ENCODE results near the gene DNAAF1.
"Not testable (repeated sequence)": the region's sequence is repeated elsewhere in the genome, so short reads cannot be mapped to it uniquely, and the experiment has no call there.

Gene DNAAF1

DNA sequence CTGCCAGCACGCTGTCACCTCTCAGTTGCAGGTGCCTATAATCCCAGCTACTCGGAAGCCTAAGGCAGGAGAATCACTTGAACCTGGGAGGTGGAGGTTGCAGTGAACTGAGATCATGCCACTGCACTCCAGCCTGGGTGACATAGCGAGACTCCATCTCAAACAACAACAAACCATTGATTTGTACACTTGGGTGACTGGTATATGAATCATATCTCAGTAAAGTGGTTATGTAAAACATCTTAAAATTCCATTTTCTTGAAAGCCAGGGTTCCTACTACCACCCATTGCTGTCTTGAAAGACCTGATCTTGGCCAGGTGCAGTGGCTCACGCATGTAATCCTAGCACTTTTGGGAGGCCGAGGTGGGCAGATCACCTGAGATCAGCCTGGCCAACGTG, 60.0 kb downstream of the DNAAF1 start:
- DNase-seq (ENCODE audit: extremely low read depth in 1 of 2, low read depth in 1 of 2): not testable (repeated sequence)

DNA sequence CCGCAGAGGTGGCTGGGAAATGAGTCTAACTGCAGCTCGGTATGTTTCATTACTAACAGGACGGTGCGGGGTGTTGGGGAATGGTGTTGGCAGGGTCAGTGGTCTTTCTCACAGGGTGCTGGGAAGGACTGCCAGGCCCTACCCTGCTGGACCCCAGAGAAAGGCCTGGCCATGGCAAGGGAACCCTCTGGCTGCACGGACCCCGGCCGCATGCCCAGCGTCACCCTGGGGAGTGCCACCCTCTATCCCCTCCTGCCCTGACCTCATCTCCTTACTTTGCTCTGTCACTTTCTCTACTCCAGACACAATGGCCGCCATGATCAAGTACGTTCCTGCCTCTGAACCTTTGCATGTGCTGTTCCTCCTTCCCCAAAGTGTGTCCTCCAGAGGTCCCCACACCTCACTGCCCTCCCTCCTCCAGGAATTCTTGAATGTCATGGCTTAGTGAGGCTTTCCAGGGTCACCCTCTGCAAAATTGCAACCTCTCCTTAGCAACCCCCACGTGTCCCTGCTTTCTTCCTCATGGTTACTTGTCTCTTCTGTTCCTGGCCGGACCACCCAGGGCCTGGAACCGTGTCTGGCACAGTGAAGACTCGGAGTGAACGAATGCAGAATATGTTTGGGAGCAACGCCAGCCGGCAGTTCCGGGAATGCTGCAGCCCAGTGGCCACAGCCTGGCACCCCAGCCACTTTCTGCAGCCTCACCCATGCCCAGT, 61.0 kb downstream of the DNAAF1 start:
- DNase-seq (ENCODE audit: extremely low read depth in 1 of 2, low read depth in 1 of 2): no peak

DNA sequence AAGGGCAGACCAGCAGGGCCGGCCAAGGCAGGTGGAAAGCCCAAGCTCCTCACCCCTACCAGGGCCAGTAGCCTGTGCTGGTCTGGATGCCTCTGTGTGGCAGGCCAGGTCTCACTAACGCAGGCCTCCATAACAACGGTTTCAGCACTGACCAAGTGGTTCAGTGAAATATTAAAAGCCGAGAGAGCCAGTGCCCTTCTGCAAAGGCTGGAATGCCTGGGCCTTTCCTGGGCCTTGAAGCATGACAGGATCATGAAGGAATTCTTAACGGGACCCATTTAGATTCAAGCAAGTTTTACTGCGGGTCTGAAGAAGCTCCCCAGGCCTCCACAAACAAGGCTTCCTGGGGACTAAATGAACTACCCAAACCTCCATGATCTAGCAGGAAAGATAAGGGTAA, 62.1 kb downstream of the DNAAF1 start:
- no peak for DNase-seq (ENCODE audit: extremely low read depth in 1 of 2, low read depth in 1 of 2)

DNA sequence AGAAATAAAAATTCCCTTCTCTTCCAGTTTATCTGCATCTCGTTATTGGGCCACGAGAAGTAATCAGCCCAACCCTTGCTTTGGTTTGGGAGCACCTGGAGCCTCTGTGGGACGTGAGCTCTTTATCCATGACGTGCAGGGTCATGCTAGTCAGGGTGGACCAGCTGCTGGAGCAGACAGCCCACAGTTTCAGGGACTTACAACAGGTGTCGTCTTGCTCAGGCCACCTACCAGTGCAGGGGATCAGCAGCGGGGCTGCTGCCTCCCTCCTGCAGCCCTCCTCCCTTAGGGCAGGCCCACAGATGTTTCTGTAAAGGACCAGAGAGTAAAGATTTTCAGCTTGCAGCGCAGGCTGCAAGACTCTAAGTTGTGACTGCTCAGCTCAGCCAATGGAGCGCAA, 62.8 kb downstream of the DNAAF1 start:
- no peak for DNase-seq (ENCODE audit: extremely low read depth in 1 of 2, low read depth in 1 of 2)

DNA sequence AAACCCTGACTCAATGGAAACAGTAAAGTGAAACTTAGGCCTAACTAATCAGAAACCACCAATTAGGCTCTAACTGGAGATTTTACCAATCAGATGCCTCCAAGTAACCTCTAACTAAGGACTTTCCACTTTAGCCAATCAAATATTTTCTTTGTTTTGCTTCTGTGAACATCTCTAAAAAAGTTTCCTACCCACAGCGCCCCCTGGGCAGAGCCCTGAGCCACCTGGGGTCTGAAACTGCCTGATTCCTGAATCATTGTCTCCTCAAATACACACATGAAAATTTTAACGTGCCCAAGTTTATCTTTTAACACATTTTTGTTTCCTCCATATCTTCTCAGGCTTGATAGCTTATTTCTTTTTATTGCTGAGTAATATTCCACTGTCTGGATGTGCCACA, 64.9 kb downstream of the DNAAF1 start:
- DNase-seq (ENCODE audit: extremely low read depth in 1 of 2, low read depth in 1 of 2): no peak

DNA sequence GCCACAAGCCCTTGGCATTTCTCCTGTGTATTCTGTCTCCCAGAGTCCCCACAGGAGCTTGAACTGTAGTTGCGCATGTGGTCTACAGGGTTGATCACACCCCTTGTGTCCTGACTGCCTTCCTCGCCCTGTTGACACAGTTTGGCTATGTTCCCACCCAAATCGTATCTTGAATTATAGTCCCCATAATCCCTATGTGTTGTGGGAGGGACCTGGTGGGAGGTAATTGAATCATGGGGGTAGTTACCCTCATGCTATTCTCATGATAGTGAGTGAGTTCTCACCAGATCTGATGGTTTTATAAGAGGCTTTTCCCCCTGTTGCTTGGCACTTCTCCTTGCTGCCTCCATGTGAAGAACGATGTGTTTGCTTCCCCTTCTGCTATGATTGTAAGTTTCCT, 67.0 kb downstream of the DNAAF1 start:
- no peak for DNase-seq (ENCODE audit: extremely low read depth in 1 of 2, low read depth in 1 of 2)

DNA sequence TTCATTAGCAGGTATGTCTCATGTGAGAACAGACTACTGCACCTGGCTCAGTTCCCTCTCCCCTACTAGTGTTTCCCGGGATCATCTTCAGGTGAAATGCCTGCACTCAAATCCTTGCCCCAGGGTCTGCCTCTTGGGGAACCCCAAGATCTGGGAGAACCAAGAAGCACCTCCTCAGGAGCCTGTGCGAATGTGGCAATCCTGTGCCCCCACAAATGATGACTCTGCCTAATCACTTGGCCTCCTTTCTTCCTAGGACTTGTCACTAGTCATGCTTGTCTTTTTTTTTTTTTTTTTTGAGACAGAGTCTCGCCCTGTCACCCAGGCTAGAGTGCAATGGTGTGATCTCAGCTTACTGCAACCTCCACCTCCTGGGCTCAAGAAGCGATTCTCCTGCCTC, 67.5 kb downstream of the DNAAF1 start:
- DNase-seq (ENCODE audit: extremely low read depth in 1 of 2, low read depth in 1 of 2): no peak

DNA sequence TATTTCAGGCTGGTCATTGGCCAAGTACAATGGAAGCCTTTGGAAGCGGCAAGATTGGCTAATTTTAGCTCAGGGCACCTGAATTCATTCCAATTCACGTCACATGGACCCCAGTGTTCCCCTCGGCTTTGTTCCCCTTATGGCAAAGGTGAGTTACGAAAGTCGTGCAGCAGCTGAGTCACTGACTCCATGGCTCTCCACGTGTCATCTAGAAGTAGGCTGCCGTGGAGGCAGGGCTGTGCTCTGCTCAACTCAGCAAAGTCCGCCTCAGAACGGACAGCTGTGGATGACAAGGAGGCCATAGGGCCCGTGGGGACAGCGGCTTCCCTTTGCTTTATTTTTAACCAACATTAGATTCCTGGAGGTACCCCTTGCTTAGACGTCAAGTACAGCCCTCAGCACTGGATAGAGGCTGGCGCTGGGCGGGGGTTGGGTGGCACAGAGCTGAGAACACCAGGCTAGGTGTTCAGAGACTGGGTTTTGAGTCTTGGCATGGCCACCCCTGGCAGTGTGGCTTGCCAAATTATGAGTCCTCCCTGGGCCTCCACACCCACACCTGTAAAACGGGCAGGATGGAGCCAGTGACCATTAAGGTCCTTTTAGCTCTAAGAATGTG, 69.5 kb downstream of the DNAAF1 start:
- DNase-seq (ENCODE audit: extremely low read depth in 1 of 2, low read depth in 1 of 2): no peak

DNA sequence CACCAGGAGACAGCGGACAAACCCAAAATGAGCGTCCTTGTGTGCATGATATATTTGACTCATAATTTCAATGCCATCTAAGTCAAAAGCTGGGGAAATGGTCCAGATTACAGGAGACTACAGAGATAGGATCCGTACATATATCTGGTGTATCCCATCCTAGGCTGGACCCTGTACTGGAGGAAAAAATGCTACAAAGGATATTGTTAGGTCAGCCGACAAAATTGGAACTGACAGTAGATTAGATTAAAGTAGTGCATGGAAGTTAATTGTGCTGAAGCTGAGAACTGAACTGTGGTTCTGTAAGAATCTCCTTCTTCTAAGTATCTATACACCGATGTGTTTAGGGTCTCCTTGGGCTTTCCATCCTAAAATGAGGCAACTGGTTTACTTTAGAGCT, 70.4 kb downstream of the DNAAF1 start:
- no peak for DNase-seq (ENCODE audit: extremely low read depth in 1 of 2, low read depth in 1 of 2)

DNA sequence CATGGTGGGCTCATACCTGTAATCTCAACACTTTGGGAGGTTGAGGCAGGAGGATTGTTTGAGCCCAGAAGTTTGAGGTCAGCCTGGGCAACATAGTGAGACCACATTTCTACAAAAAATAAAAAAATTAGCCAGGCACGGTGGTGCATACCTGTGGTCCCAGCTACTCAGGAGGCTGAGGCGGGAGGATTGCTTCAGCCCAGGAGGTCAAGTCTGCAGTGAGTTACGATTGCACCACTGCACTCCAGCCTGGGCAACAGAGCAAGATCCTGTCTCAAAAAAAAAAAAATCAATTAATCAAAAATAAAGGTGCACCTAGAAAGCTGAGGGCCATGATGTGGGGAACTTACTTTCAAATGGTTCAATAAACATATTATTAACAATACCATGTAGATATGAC, 71.0 kb downstream of the DNAAF1 start:
- DNase-seq (ENCODE audit: extremely low read depth in 1 of 2, low read depth in 1 of 2): not testable (repeated sequence)

DNA sequence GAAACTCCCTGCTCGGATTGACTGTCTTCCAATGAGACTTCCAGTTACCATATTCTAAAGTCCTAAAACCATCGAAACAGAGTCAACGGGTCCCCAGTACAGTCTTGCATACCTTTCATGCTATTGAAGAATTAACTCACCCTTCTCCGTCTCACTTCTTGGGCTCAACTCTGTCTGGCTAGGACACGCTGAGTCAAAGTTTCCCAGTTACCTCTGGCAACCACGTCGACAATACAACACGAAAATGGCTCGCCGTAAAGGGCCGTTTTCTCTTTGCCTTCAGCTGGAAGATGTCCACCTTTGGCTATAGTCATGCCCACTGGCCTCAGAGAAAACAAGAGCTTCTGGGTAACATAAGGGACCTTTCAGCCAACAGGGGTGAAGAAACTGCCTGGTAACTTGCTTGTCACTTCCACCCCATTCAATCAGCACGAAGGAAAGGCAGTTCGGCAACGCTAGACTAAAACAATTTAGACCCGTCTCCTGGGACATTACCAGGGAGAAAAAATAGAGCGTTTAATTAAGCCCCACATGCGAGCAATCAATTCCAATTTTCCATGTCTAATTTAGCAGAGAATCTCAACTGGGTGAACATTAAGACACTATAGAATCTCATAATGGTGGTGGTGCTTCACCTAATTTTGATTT, 73.2 kb downstream of the DNAAF1 start:
- no peak for DNase-seq (ENCODE audit: extremely low read depth in 1 of 2, low read depth in 1 of 2)

DNA sequence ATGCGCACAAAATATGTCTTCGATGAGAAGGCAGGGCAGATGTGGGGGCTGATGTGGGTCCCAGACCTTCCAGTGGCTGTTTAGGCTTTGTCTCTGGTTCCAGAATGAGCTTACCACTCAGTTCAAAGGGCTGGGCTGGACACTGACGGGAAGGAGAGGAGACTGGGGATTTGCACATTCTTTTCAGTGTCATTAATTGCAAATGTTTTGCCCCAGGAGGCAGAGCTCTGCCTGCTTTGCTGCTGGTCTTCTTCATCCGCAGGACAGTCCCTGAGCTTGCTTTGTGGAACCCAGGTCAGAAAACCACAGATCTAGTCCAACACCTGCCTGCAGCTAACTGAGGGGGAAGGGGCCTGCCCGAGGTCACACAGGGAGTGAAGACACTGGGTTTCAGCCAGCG, 73.8 kb downstream of the DNAAF1 start:
- DNase-seq (ENCODE audit: extremely low read depth in 1 of 2, low read depth in 1 of 2): no peak

DNA sequence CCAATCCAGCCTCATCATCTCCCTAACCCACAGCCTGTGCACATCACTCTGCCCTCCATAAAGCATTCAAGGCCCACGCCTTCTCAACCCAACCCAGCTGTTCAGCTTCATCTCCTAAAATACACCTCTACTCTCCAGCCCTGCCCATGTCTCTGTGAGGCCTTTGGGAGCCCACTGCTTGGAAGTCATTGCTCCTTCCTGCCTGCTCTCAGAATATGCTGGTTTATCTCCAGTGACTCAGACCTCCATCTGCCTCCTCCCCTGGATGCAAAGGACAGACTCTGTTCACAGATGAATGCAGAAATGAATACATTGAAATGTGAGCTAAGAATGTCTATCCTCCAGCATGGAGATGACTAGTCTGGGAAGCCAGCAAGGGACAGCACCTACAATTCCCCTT, 75.7 kb downstream of the DNAAF1 start:
- DNase-seq (ENCODE audit: extremely low read depth in 1 of 2, low read depth in 1 of 2): no peak

DNA sequence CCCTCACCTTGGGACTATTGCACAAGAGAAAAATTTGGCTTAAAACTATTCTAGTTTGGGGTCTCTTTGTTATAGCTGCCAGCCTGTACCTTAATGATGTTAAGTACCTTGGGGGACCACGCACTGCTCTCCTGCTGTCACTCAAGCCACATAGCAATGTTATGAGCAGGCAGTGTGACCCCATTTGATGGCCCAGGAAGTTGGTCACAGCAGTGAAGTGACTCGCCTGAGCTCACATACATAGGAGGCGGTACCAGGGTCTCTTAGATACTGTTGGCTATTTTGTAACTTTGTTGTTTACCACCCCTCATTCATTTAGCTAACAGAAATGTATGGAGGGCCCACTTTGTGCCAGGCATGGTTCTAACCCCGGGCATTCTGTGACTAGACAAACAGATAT, 78.3 kb downstream of the DNAAF1 start:
- no peak for DNase-seq (ENCODE audit: extremely low read depth in 1 of 2, low read depth in 1 of 2)

DNA sequence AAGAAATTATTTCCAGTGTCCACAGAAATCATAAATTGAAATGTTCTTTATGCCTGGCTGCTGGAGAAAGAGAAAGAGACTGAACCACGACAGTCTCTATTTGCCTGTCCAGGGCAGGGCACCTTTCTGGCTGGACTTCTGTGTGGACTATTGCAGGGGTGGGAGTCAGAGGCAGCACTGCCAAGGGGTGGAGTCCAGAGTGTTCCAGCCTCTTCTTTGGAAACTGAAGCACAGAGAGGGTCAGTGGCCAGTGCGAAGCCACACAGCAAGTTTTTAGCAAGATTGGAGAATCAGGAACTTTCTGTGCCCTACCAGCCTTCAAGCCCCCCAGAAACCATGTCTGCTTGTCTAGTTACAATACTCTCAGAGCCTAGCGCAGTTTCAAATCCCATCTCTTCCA, 79.4 kb downstream of the DNAAF1 start:
- no peak for DNase-seq (ENCODE audit: extremely low read depth in 1 of 2, low read depth in 1 of 2)

DNA sequence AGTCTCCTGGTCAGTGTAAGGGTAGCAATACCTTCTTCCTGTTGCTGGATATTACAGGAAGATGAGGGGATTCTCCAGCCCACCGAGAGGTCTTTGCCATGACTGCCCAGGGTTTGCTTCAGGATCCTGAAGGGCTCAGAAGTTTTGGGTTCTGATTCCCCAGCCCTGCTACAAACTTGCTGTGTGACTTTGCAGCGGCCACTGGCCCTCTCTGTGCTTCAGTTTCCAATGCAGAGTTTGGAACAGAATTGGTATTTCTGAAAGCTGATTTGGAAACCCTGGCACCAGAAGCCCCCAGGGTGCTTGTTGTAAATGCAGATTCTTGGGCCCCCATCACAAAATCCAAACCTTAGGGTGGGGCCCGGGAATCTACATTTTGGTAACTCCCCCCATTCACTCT, 80.0 kb downstream of the DNAAF1 start:
- DNase-seq (ENCODE audit: extremely low read depth in 1 of 2, low read depth in 1 of 2): no peak

DNA sequence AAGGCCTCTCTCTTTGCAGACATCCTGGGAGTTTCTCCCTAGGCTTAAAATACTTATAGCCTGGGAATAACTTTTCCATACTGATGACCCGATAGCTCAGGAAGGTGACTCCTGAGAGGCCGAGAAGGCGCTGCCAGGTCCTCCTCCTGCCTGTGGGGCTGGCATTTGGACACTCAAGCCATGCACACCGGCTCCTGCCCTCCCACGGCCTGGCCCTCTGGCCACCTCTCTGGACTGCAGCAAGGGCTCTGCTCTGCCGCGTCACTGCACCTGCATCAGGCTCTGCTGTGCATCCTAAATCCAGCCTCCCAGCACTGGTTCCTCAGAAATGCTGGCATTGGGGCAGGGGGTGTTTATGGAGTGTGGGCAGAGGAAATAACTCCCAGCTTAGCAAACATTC, 80.5 kb downstream of the DNAAF1 start:
- DNase-seq (ENCODE audit: extremely low read depth in 1 of 2, low read depth in 1 of 2): no peak

DNA sequence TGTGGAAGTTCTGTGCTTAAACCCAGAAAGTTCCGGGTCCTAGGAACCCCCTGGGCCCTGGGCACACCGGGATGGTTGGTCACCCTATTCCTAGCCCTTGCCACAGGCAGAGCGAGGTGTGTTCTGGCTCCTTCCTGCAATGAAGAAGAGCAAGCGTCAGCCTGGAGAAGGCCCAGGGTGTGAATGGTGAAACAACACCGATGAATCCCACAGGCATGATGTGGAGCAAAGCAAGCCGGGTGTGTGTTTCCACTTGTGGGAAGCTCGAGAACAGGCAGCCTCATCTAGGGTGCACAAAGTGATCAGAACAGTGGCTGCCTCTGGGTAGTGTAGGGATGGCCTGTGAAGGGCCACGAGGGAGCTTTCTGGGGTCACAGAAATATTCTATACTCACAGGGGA, 80.9 kb downstream of the DNAAF1 start:
- no peak for DNase-seq (ENCODE audit: extremely low read depth in 1 of 2, low read depth in 1 of 2)
